Measurements from ENCODE around the gene EXD3. TPM values are rescaled to one million over a fixed set of nuclear protein-coding genes. Genes with fewer than 3 reads are reported as not detected.

Gene EXD3
- total RNA-seq, 1 donor from 2014 or later, result 10.8 TPM

- FAIRE-seq, result no peak
- no peaks in the 10 kb centered on the region for H3K36me3 ChIP-seq (ENCODE audit: control insufficient read depth, insufficient read depth, low read length)
- no peak for TF ChIP-seq CTCF (IDR thresholded peaks at IDR 0.05; ENCODE audit: insufficient read depth, low read length, severe bottlenecking)
- H3K4me3 ChIP-seq (ENCODE audit: low read depth, low read length), result no peak overlapping the region
- no peaks in the 10 kb centered on the region for H3K27me3 ChIP-seq (ENCODE audit: control insufficient read depth, insufficient read depth, low read length)
- no peak for DNase-seq (ENCODE audit: low read depth)
These were observed 97.2 kb downstream of the EXD3 start for GRCh38 chr9:137325799-137326198.

- Histone ChIP-seq H3K27me3 (ENCODE audit: control insufficient read depth, insufficient read depth, low read length) (no peaks in the 10 kb centered on the region), H3K36me3 (ENCODE audit: control insufficient read depth, insufficient read depth, low read length) (no peaks in the 10 kb centered on the region), H3K4me3 (ENCODE audit: low read depth, low read length) (no peak overlapping the region)
- no peak for TF ChIP-seq CTCF (IDR thresholded peaks at IDR 0.05; ENCODE audit: insufficient read depth, low read length, severe bottlenecking)
- FAIRE-seq (no peak), DNase-seq (ENCODE audit: low read depth) (no peak)
These were observed 97.8 kb downstream of the EXD3 start for GRCh38 chr9:137325124-137325523.

- no peak overlapping the region for H3K4me3 ChIP-seq (ENCODE audit: low read depth, low read length)
- TF ChIP-seq CTCF (IDR thresholded peaks at IDR 0.05; ENCODE audit: insufficient read depth, low read length, severe bottlenecking), result no peak
- no peaks in the 10 kb centered on the region for H3K36me3 ChIP-seq (ENCODE audit: control insufficient read depth, insufficient read depth, low read length)
- DNase-seq (ENCODE audit: low read depth) (no peak), FAIRE-seq (no peak)
- H3K27me3 ChIP-seq (ENCODE audit: control insufficient read depth, insufficient read depth, low read length), result no peaks in the 10 kb centered on the region
These were observed 99.2 kb downstream of the EXD3 start for GRCh38 chr9:137323531-137324331.

- Histone ChIP-seq H3K4me3 (ENCODE audit: low read depth, low read length) (no peak overlapping the region), H3K27me3 (ENCODE audit: control insufficient read depth, insufficient read depth, low read length) (no peaks in the 10 kb centered on the region), H3K36me3 (ENCODE audit: control insufficient read depth, insufficient read depth, low read length) (no peaks in the 10 kb centered on the region)
- DNase-seq (ENCODE audit: low read depth), result no peak
- no peak for FAIRE-seq
- no peak for TF ChIP-seq CTCF (IDR thresholded peaks at IDR 0.05; ENCODE audit: insufficient read depth, low read length, severe bottlenecking)
These were observed 101.1 kb downstream of the EXD3 start for GRCh38 chr9:137321726-137322361.

- FAIRE-seq (no peak), DNase-seq (ENCODE audit: low read depth) (no peak)
- H3K27me3 ChIP-seq (ENCODE audit: control insufficient read depth, insufficient read depth, low read length), result no peaks in the 10 kb centered on the region
- no peak for TF ChIP-seq CTCF (IDR thresholded peaks at IDR 0.05; ENCODE audit: insufficient read depth, low read length, severe bottlenecking)
- no peak overlapping the region for H3K4me3 ChIP-seq (ENCODE audit: low read depth, low read length)
- no peaks in the 10 kb centered on the region for H3K36me3 ChIP-seq (ENCODE audit: control insufficient read depth, insufficient read depth, low read length)
These were observed 102.2 kb downstream of the EXD3 start for GRCh38 chr9:137320555-137321384.

All from bronchial epithelial cell (primary cell).